NCI-H1417 (cell line): Measurements from ENCODE around the gene PRRX2.
A peak's percentile ranks its signal among the peaks of the same experiment; 100 is the strongest.
"Not testable (repeated sequence)": the region's sequence is repeated elsewhere in the genome, so short reads cannot be mapped to it uniquely, and the experiment has no call there.

ENCODE experiments used
- DNase-seq, 3 experiments: peaks; one replicate each; lab custom pipeline; 2025; lab: John Stamatoyannopoulos, UW

The PRRX2 gene

GRCh38 chr9:129732946-129733631, 67.6 kb downstream of the PRRX2 start:
- DNase-seq, result no peak

DNA sequence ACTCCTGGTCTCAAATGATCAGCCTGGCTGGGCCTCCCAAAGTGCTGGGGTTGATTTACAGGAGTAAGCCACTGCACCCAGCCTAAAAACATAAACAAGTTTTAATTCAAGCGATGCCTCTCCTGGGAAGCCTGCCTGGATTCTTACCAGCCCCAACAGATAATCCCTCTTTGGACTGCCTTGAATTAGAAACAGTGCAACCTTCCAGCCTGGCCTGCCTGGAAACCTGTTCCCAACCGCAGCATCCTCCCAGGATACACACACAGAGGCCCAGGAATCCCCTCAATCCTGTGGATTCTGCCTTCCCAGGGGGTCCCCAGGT, 68.1 kb downstream of the PRRX2 start:
- DNase-seq, result no peak

DNA sequence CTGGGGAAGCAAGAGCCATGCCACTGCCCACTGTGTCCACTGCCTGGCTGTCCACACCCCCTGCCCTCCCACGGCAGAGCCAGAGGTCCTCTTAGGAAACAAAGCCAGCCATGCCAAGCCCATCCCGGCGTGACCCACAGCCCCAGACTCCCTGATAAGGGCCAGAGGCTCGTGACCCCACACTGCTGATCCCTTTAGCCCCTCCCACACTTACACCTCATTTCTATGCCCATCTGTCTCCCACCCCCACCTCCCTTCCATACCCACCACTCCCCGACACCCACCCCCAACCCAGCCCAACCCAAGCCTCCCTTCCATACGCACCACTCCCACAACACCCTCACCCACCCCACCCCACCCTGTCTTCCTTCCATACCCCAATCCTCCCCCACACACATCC, 70.1 kb downstream of the PRRX2 start:
- no peak for DNase-seq

GRCh38 chr9:129736334-129736733, 70.9 kb downstream of the PRRX2 start:
- no peak for DNase-seq

DNA sequence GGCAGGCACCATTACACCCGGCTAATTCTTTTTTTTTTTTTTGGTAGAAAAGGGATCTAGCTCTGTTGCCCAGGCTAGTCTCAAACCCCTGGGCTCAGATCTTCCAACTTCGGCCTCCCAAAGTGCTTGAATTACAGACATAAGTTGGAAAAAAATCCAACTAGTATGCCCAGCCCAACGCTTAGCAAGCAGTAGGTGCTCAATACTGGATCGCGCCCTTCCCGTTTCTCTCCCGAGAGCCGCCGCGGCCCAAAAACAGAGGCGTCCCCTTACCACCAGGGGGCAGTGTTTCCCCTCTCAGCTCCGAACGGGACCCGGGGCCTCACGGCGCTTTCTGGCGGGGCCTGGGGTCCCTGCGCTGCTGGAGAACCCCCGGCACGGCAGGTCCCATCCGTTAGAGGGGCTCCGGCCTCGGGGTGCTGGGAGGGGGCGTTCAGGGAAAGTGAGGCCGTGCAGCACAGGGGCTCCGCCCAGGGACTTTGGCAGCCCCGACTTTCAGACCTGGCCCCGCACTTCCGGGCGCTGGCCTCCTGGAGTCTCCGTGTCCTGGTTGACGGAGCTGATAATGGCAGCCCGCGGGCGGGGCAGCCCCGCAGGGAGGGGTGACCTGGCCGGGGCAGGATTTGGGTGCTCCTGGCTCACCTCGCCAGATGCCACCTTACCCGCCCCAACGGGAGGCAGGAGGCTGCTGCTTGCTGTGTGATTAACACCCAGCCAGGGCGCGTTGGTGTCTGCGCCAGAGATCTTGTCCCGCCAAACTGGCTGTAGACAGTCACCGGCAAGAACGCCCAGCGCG, 72.2 kb downstream of the PRRX2 start:
- DNase-seq, result peak; percentile 62 to 88 (median 86)

DNA sequence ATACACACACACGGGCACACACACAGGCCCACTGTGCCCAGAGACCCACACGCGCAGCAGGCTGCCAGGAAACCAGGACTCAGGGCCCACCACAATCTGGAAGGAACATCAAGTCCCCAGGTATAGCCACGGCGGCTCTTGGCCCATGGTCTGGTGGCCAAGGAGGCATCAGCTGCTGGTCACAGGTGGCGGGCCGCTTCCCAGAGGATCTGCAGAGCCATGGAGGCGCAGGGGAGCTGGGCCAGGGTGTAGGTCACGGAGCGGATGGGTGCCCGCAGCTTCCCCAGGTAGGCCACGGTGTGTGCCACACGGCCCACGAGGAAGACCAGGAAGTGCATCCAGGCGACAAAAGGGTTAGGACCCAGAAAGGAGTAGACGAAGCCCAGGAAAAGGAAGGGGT, 74.0 kb downstream of the PRRX2 start:
- DNase-seq, result no peak

- DNase-seq, result no peak
Observed at GRCh38 chr9:129740174-129740573, 74.7 kb downstream of the PRRX2 start.

- DNase-seq, result no peak
Observed at GRCh38 chr9:129740666-129741464, 75.4 kb downstream of the PRRX2 start.

DNA sequence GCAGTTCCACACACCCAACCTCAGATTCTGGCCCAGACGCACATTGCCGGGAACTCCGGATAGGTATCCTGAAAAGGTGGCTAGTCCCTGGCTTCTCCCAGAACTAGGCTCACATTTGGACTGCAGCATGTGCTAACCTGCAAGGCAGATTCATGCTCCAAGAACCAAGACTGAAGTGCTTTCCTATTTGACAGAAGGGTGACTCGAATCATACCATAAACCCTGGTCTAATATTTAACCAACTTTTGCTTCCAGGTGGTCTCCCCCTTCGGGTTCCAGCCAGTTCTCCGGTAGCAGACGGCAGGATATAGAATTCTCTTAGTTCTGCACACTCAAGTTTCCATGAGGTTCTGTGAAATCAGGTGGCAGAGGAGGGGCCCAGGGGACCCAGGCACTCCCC, 79.8 kb downstream of the PRRX2 start:
- DNase-seq, result no peak

DNA sequence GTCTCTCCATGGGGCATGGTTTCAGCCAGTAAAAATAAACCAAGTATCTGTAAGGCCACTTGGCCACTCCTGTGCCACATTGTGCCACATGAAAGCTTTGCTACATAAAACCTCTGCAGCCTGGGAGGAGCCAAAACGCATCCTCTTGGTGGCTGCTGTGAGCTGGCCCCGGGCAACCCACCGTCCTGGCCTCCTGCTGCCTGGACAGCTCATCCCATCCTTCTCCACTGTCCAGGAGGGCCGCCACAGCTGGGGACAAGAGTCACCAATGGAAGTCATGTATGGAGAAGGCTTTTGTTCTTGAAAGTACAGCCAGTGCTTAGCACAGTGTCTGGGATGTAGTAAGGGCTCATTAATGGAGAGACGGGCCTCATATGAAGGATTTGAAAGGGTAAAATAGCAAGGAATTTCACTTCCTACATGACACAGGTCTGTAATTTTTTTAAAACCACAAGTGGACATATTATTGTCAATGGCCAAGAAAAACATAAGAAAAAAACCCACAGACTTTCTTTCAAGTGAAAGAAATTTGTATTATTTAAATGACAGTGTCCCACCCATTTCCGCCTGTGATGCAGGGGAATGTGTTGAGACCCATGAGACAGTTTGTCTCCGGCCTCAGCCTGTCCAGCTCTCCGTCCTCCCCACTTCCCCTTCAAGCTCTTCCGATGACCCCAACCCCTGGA, 80.8 kb downstream of the PRRX2 start:
- no peak for DNase-seq

GRCh38 chr9:129748249-129748648, 82.8 kb downstream of the PRRX2 start:
- DNase-seq, result no peak

DNA sequence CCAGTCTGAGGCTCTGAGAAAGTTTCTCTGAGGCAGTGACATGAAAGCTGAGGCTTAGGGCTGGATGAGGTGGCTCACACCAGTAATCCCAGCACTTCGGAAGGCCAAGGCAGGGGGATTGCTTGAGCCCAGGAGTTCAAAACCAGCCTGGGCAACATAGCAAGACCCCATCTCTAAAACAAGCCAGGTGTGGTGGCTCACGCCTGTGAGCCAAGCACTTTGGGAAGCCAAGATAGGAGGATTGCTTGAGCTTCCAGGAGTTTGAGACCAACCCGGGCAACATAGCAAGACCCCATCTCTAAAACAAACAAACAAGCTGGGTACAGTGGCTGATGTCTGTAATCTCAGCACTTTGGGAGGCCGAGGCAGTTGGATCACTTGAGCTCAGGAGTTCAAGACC, 83.6 kb downstream of the PRRX2 start:
- not testable (repeated sequence) for DNase-seq

DNA sequence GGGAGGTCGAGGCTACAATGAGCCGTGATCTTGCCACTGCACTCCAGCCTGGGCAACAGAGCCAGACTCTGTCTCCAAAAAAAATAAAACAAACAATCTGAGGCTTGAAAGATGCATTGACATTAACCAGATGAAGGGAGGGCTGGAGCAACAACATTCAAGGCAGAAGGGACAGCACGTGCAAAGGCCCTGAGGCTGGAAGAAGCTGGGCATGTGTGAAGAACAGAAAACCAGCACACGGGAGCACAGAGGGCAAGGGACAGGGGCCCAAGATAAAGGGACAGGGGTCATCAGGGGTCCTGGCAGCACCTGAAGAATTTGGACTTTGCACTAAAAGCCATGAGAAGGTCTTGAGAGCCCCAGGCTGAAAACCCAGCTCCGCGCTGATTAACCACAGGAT, 84.1 kb downstream of the PRRX2 start:
- DNase-seq, result no peak

- DNase-seq, result no peak
Observed at GRCh38 chr9:129750013-129750638, 84.7 kb downstream of the PRRX2 start.

- DNase-seq, result peak in 2 of 3 experiments; percentile 81 to 91
Observed at GRCh38 chr9:129751841-129752801, 86.7 kb downstream of the PRRX2 start.

- DNase-seq, result peak in 2 of 3 experiments; percentile 55 to 76
Observed at GRCh38 chr9:129752900-129753729, 87.7 kb downstream of the PRRX2 start, which contains the start of gene PTGES. PTGES (minus strand) TSS chr9:129753042; CDS start chr9:129753012, 30 bp downstream.

DNA sequence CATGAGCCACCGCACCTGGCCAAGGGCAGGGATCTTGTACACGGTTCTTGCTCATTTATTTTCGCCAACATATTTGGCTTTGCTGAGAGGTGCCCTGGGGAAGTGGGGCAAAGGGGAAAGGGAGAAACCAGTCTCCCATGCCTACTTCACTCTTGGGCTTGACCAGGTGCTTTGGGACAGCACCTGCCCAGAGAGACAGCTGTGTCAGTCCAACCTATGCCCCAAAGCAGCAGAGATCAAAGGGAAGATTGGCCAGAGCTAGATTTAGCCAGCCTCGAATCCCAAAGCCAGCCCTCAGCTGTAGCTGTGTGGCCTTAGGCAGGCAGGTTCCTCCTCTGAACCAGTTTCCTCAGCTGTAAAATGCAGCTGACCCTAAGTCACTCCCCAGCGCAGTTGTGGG, 89.7 kb downstream of the PRRX2 start:
- DNase-seq, result no peak

DNA sequence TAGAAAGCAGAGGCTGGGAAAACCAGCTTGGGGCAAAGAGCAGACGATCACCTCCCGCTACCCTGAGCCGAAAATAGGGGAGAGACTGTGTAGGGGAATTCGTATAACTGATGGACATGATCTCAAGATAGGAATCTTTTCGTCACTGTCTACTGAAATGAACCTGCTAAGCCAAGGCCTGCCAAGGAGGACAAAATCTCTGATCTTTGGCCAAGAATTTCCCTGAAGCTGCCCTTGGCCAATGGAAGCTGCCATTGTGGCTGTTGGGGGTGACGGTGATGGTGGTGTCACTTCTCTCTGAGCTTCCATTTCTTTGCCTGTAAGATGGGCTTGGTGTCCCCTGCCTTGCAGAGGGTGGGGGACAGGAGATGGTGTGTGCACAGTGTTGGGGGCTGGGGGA, 90.7 kb downstream of the PRRX2 start:
- no peak for DNase-seq

DNA sequence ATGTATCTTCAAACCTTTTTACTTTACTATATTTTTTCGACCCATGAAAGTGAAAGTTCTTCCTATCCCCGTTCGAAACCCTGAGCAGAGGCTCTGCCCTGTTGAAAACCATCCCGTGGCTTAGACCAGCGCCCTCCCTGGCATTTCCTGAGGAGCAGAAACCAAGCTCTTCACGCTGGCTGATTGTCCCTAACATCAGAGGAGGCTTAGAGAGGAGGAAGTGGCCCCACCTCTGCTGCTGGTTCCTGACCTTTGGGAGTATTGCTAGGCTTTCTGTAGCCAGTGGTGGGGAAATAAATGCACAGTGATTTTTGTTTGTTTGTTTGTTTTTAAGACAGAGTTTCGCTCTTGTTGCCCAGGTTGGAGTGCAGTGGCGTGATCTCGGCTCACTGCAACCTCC, 91.6 kb downstream of the PRRX2 start:
- no peak for DNase-seq

DNA sequence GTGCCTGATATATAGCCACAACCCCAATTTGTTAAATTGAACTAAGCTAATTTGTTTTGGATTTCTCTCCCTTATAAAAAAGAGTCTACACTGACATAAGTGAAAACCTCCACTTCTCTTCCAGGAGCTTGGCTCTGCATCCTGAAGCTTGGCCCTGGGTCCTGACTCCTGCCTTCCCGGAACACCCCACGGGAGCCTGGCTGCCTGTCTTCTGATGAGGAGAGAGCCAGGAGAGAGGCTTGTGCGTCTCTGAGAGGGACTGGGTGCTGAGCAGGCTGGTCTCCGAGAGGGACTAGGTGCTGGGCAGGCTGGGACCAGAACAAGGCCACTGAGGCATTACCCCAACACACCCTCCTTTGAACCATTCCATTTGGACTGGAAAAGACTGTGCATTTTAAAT, 93.9 kb downstream of the PRRX2 start:
- no peak for DNase-seq
